Liver (tissue), 9 donors: Measurements from ENCODE around the gene CCDC192. TPM values are rescaled to one million over a fixed set of nuclear protein-coding genes. Genes with fewer than 3 reads are reported as not detected.

Source experiments
- DNase-seq: peaks from one replicate; pipeline ENCODE4 v3.0.0-alpha.2; 2017; ENCODE audit warnings: low spot score
- H3K27ac ChIP-seq, 2 donors: one replicate each; pipeline ENCODE4 v1.7.0; 2013; ENCODE audit warnings: inconsistent platforms in 2 of 2, low read length in 2 of 2, control low read depth in 1 of 2, low read depth in 1 of 2, mild to moderate bottlenecking in 1 of 2
- H3K27me3 ChIP-seq, 4 donors: one replicate each; pipeline versions ENCODE4 v1.6.1 to v1.7.0; 2013; ENCODE audit warnings: low read length in 3 of 4, inconsistent platforms in 1 of 4, mild to moderate bottlenecking in 1 of 4, moderate library complexity in 1 of 4; ENCODE audit not compliant: control insufficient read depth in 4 of 4, insufficient read depth in 4 of 4
- H3K36me3 ChIP-seq, 4 donors: one replicate each; pipeline versions ENCODE4 v1.6.1 to v1.7.0; 2013; ENCODE audit warnings: low read length in 3 of 4, mild to moderate bottlenecking in 3 of 4, low read depth in 1 of 4, moderate library complexity in 1 of 4; ENCODE audit not compliant: control insufficient read depth in 4 of 4, insufficient read depth in 3 of 4
- H3K4me1 ChIP-seq, 4 donors: one replicate each; pipeline versions ENCODE4 v1.6.1 to v1.7.0; 2013; ENCODE audit warnings: low read length in 3 of 4, mild to moderate bottlenecking in 3 of 4, moderate library complexity in 1 of 4; ENCODE audit not compliant: control insufficient read depth in 4 of 4, insufficient read depth in 4 of 4
- H3K4me3 ChIP-seq, 3 donors: one replicate each; pipeline versions ENCODE4 v1.6.1 to v1.7.0; 2013; ENCODE audit warnings: low read length in 3 of 3, control low read depth in 1 of 3, low read depth in 1 of 3, mild to moderate bottlenecking in 1 of 3
- H3K9ac ChIP-seq, 2 donors: one replicate each; pipeline ENCODE4 v1.7.0; 2013; ENCODE audit warnings: low read length in 2 of 2, mild to moderate bottlenecking in 2 of 2, moderate library complexity in 2 of 2, control low read depth in 1 of 2, low read depth in 1 of 2
- H3K9me3 ChIP-seq, 4 donors: one replicate each; pipeline versions ENCODE4 v1.6.1 to v1.7.0; 2013; ENCODE audit warnings: low read length in 3 of 4; ENCODE audit not compliant: control insufficient read depth in 4 of 4
- ATF3 ChIP-seq: IDR thresholded peaks from 2 replicates; pipeline ENCODE4 v1.6.1; 2016; ENCODE audit warnings: antibody characterized with exemption
- CTCF ChIP-seq: fragments of 150-350 bp; IDR thresholded peaks from 2 replicates; pipeline ENCODE4 v1.5.1; 2017; ENCODE audit warnings: improper control_type of control experiment, low read depth, low read length; ENCODE audit not compliant: missing input control
- EGR1 ChIP-seq, 2 donors: IDR thresholded peaks; 2 replicates each; pipeline ENCODE4 v1.6.1; 2016 to 2018; ENCODE audit warnings: antibody characterized with exemption in 2 of 2, low read depth in 2 of 2
- FOXA1 ChIP-seq: IDR thresholded peaks from 2 replicates; pipeline ENCODE4 v1.6.1; 2016; ENCODE audit warnings: antibody characterized with exemption
- FOXA2 ChIP-seq: IDR thresholded peaks from 2 replicates; pipeline ENCODE4 v1.6.1; 2016; ENCODE audit warnings: antibody characterized with exemption
- GABPA ChIP-seq, 2 donors: IDR thresholded peaks in 1 of 2; conservative IDR thresholded peaks in 1 of 2; 2 replicates each; pipeline ENCODE4 v1.6.1; 2016; ENCODE audit warnings: antibody characterized with exemption in 2 of 2, mild to moderate bottlenecking in 1 of 2, moderate library complexity in 1 of 2
- HNF4A ChIP-seq, 2 donors: conservative IDR thresholded peaks; 2 replicates each; pipeline ENCODE4 v1.6.1; 2016; ENCODE audit warnings: antibody characterized with exemption in 2 of 2, mild to moderate bottlenecking in 2 of 2
- HNF4G ChIP-seq: IDR thresholded peaks from 2 replicates; pipeline ENCODE4 v1.6.1; 2016; ENCODE audit warnings: antibody characterized with exemption
- JUND ChIP-seq, 2 donors: IDR thresholded peaks; 2 replicates each; pipeline ENCODE4 v1.6.1; 2016; ENCODE audit warnings: antibody characterized with exemption in 2 of 2
- MAX ChIP-seq: IDR thresholded peaks from 2 replicates; pipeline ENCODE4 v1.6.1; 2016; ENCODE audit warnings: antibody characterized with exemption
- NR2F2 ChIP-seq: IDR thresholded peaks from 2 replicates; pipeline ENCODE4 v1.6.1; 2016; ENCODE audit warnings: antibody characterized with exemption
- RAD21 ChIP-seq, 2 donors: IDR thresholded peaks; 2 replicates each; pipeline ENCODE4 v1.6.1; 2016; ENCODE audit warnings: antibody characterized with exemption in 2 of 2, mild to moderate bottlenecking in 2 of 2
- REST ChIP-seq: IDR thresholded peaks from 2 replicates; pipeline ENCODE4 v1.6.1; 2016; ENCODE audit warnings: antibody characterized with exemption, mild to moderate bottlenecking
- RXRA ChIP-seq, 2 donors: IDR thresholded peaks; 2 replicates each; pipeline ENCODE4 v1.6.1; 2017 to 2018; ENCODE audit warnings: antibody characterized with exemption in 2 of 2, mild to moderate bottlenecking in 1 of 2
- SP1 ChIP-seq: IDR thresholded peaks from 2 replicates; pipeline ENCODE4 v1.6.1; 2018; ENCODE audit warnings: antibody characterized with exemption, mild to moderate bottlenecking
- TAF1 ChIP-seq: conservative IDR thresholded peaks from 2 replicates; pipeline ENCODE4 v1.6.1; 2016; ENCODE audit warnings: antibody characterized with exemption, mild to moderate bottlenecking
- YY1 ChIP-seq: IDR thresholded peaks from 2 replicates; pipeline ENCODE4 v1.6.1; 2016; ENCODE audit warnings: antibody characterized with exemption, mild to moderate bottlenecking
- ZBTB33 ChIP-seq: IDR thresholded peaks from 2 replicates; pipeline ENCODE4 v1.6.1; 2016; ENCODE audit warnings: antibody characterized with exemption
- WGBS: extraction: QIAGEN DNeasy Blood & Tissue Kit; methylation state at CpG from one replicate; pipeline ENCODE4 v1.1.7; 2013; 5-methylcytosine and 5-hydroxymethylcytosine counted together
- polyA plus RNA-seq, 2 donors: library from polyadenylated mRNA; stranded (reverse) in 1 of 2; unstranded in 1 of 2; fragments of 200-250 nt in 1 of 2; fragments of >200 nt in 1 of 2; fragmentation: Nextera tagmentation in 1 of 2; extraction: Ambion mirVana in 1 of 2; gene quantifications; one replicate each; pipeline versions ENCODE4 v1.2.1 to v1.2.3, GENCODE V29; 2013 to 2015
- total RNA-seq, 2 donors: library from RNA; depleted of rRNA; stranded (reverse); fragments of >200 nt; gene quantifications; one replicate each; pipeline ENCODE4 v1.2.3, GENCODE V29; 2014
- donor health status: healthy.
- donor health status: healthy.
- donor health status: healthy.
- donor health status: healthy.
- donor health status: healthy.

CCDC192 gene
- total and polyA plus RNA-seq, 4 donors = not detected

GRCh38 chr5:127809533-127809932, 106.3 kb downstream of the CCDC192 start:
- TF ChIP-seq ATF3 (no peak), CTCF (no peak), ZBTB33 (no peak), JUND (IDR thresholded peaks at IDR 0.05) (no peak), YY1 (no peak), SP1 (no peak), RAD21 (IDR thresholded peaks at IDR 0.05) (no peak), HNF4A (conservative IDR thresholded peaks at IDR 0.05) (no peak), HNF4G (no peak)
- Histone ChIP-seq H3K36me3 (no peaks in the 10 kb centered on the region), H3K9ac (no peak overlapping the region), H3K27me3 (no peaks in the 10 kb centered on the region), H3K4me3 (no peak overlapping the region), H3K9me3 (no peaks in the 10 kb centered on the region), H3K4me1 (no peaks in the 10 kb centered on the region), H3K27ac (no peak overlapping the region)
- no peak for DNase-seq
- WGBS = 85% methylated on average over 1 of the region's 1 CpG

GRCh38 chr5:127810017-127810416, 106.8 kb downstream of the CCDC192 start:
- Histone ChIP-seq H3K4me3 (no peak overlapping the region), H3K9me3 (no peaks in the 10 kb centered on the region), H3K27ac (no peak overlapping the region), H3K4me1 (no peaks in the 10 kb centered on the region), H3K9ac (no peak overlapping the region), H3K36me3 (no peaks in the 10 kb centered on the region), H3K27me3 (no peaks in the 10 kb centered on the region)
- DNase-seq = no peak
- 65% methylated on average over 1 of the region's 1 CpG for WGBS
- TF ChIP-seq TAF1 = no peak
- no peak for TF ChIP-seq JUND (IDR thresholded peaks at IDR 0.05)
- no peak for TF ChIP-seq MAX
- TF ChIP-seq NR2F2 = no peak
- no peak for TF ChIP-seq FOXA2
- no peak for TF ChIP-seq REST
- no peak for TF ChIP-seq EGR1 (IDR thresholded peaks at IDR 0.05; ENCODE audit: low read depth in 2 of 2)
- no peak for TF ChIP-seq GABPA (IDR thresholded peaks at IDR 0.05 in 1 of 2, conservative IDR thresholded peaks at IDR 0.05 in 1 of 2)
- TF ChIP-seq YY1 = no peak
- no peak for TF ChIP-seq RAD21 (IDR thresholded peaks at IDR 0.05)
- TF ChIP-seq CTCF = no peak
- TF ChIP-seq HNF4A (conservative IDR thresholded peaks at IDR 0.05) = no peak
- no peak for TF ChIP-seq ZBTB33
- TF ChIP-seq HNF4G = no peak
- TF ChIP-seq RXRA (IDR thresholded peaks at IDR 0.05) = no peak
- TF ChIP-seq ATF3 = no peak
- TF ChIP-seq SP1 = no peak
- TF ChIP-seq FOXA1 = no peak
